HFF-Myc (cell line): Measurements from ENCODE around the gene SERGEF.

Experiments
- DNase-seq: peaks from one replicate; pipeline ENCODE4 v3.0.0-alpha.2; 2011; ENCODE audit warnings: low read depth; ENCODE audit errors: extremely low read depth
- H3K4me3 ChIP-seq: replicated peaks from 2 replicates; pipeline ENCODE4 v1.5.1; 2011; ENCODE audit warnings: low read depth, mild to moderate bottlenecking, control low read depth, low read length
- TF ChIP-seq, protein P1 (sequence below): IDR thresholded peaks from 2 replicates; pipeline ENCODE4 v1.5.1; 2012; ENCODE audit warnings: mild to moderate bottlenecking, low read depth, low read length, control low read depth; ENCODE audit errors: missing control alignments

The SERGEF gene

DNA sequence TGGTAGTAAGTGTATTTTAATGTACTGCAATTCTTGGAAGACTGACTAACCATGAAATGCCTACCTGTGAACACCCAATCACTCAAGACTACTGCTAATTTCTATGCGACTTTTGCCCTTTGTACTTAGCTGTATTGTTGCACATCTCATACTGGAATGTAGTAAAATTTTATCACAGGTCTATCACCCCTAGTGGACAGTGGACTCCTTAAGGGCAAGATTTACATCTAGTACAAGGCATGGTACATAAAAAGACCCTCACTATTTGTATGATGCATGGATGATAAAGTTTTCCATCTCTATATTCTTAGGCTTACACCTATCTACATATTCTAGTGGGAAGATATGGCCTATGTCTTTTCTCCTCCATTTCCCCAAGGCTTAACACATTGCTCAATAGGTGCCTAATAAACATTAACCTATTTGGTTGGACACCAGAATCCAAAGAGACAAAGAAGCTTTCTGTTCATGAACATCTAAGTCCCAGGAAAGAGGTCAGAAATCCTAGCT is 26.1 kb downstream of the SERGEF start:
- no peak for DNase-seq
- TF ChIP-seq, protein P1, sequence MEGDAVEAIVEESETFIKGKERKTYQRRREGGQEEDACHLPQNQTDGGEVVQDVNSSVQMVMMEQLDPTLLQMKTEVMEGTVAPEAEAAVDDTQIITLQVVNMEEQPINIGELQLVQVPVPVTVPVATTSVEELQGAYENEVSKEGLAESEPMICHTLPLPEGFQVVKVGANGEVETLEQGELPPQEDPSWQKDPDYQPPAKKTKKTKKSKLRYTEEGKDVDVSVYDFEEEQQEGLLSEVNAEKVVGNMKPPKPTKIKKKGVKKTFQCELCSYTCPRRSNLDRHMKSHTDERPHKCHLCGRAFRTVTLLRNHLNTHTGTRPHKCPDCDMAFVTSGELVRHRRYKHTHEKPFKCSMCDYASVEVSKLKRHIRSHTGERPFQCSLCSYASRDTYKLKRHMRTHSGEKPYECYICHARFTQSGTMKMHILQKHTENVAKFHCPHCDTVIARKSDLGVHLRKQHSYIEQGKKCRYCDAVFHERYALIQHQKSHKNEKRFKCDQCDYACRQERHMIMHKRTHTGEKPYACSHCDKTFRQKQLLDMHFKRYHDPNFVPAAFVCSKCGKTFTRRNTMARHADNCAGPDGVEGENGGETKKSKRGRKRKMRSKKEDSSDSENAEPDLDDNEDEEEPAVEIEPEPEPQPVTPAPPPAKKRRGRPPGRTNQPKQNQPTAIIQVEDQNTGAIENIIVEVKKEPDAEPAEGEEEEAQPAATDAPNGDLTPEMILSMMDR, result no peak
- no peak overlapping the region for H3K4me3 ChIP-seq

DNA sequence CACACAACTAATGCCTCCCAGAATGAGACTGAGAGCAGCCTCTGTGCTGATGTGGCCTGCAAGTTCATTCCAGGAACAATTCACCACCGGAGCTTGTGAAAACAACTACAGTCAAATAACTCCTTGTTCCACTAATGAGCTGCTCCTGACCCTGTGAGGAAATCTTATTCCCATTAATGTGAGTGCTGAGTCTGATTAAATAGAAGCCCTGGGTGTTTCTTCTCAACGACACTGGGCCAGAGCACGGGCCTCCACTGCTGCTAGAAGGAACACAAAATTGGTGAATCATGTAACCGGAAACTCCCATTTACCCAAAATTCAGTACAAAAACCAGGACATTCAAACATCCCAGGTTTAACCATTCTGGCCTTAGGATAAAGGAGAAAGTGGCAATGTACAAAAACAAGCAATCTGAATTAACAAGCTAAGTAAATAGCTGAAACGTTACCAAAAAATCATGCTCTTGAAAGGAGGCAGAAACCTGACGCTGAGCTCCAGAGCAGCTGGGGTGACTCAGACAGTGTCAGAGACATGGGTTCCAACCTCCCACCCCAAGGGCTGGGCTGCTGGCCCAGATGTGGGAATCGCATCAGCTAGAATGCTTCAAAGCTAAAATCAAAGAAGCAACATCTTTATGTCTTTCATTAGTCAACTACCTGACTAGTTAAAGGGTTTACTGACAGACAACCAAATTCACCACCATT is 26.7 kb downstream of the SERGEF start:
- TF ChIP-seq, protein P1, result no peak
- DNase-seq, result peak; percentile 59
- H3K4me3 ChIP-seq, result no peak overlapping the region

DNA sequence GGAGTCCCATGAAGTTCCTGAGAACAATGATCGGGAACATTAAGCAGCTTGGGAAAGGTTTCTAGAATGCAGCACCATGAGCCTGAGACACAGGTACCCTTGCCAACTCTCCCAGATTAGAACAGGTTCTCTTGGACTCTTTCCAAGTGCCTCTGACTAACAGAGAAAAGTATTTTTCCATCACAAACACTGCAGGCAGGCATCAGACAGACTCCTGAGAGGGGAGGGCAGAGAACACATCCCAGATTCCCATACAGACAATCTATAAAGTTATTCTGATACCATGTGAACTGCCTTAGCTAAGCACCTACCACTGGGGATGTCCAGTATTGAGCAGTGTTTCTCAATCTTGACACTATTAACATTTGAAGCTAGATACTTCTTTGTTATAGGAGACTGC is 27.3 kb downstream of the SERGEF start:
- H3K4me3 ChIP-seq, result no peak overlapping the region
- no peak for DNase-seq
- TF ChIP-seq, protein P1, result no peak

DNA sequence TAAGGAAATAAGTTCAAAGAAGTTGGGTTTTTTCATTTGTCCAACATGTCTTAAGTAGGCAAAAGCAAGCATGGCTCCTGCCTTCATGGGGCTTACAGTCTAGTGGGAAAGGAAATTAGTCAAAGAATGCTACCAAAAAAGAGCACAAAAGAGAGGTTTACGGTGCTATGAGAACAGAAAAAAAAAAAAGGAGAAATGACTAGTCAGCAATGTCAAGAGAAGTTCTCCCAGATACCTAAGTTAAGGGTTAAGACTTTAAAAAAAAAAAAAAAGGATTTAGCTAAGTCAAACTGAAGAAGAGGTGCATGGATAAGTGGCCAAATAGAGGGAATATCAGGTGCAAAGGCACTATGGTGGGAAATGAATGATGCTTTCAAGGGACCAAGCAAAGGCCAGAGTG is 29.3 kb downstream of the SERGEF start:
- TF ChIP-seq, protein P1, result no peak
- H3K4me3 ChIP-seq, result no peak overlapping the region
- no peak for DNase-seq

DNA sequence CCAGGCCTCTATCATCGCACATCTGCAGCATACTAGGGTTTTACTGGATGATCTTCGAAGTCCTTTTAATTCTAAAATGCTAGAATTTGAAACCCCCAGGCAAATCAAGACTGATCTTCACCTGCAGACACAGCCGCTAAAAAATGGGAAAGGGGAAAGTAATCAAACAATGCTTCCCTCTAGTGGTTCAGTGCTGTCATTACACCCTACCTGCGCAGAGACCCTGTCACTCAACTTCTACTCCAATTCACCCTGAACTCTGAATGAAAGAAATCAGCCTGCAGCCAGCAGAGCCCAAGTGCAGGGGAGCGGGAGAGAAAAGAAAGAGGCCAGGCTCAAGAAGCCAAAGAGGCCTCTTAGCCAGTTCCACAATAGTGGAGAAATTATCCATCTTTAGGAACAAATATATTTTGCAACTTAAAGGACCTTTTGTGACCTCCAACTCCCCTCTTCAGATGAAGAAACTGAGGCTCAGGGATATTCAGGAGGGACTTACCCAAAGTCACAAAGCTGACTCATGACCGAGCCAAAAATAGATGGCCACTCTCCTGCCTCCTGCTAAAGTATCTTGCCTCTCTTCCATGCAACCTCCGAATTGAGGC is 33.0 kb downstream of the SERGEF start:
- TF ChIP-seq, protein P1, result peak; percentile 92
- no peak for DNase-seq

DNA sequence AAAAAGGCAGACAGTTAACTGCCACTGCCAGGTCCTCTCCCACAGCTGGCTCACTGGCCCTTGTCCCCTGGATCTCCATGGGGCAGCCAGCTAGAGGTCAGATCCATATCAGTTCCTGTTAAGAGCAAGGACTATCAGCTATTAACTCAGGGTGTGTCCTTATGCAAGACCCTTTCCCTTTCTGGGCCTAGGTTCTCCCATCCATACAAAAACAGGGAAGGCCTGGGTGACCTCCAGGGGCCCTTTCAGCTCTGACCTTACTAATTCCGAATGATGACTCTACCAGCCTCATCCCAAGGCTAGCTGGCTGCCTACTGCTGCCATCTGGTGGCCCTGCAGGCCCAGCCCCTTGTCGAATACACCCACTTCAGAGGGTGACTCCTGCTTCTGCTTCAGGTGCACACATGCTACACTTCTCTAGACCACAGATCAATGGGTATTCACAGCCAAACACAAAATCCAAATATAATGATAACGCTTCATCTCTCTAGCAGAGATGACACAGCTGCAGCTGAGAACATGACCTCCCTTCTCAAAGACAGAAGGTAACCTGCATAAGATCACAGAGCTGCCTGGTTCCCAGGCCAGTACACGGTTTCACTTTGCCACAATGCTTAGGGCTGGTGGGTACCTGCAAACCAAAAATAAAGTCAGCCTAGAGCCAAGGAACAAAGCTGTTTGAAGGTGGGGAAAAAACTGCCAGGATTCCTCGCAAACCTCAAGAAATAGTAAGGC is 34.1 kb downstream of the SERGEF start:
- no peak for DNase-seq
- H3K4me3 ChIP-seq, result no peak overlapping the region
- TF ChIP-seq, protein P1, result peak; percentile 77

More for the DNA sequence above, 33.0 kb downstream of the SERGEF start:
- no peak overlapping the region for H3K4me3 ChIP-seq
